Aorta (tissue), 5 donors: ENCODE data around the gene BCL2L11. TPM values are rescaled to one million over a fixed set of nuclear protein-coding genes. Genes with fewer than 3 reads are reported as not detected.

Experiments used
- ATAC-seq: fragments of 200-7000 bp; cut with Tn5 transposase; one replicate; pipeline ENCODE4 v1.9.1; 2022; ENCODE audit warnings: moderate library complexity; ENCODE audit not compliant: low FRiP score
- DNase-seq, 2 donors: peaks; one replicate each; pipeline ENCODE4 v3.0.0-alpha.2; 2020
- H3K27ac ChIP-seq, 2 donors: one replicate each; pipeline ENCODE4 v1.5.1; 2013; ENCODE audit warnings: low read length in 2 of 2, mild to moderate bottlenecking in 2 of 2, moderate library complexity in 2 of 2, control low read depth in 1 of 2, inconsistent platforms in 1 of 2, low read depth in 1 of 2
- H3K27me3 ChIP-seq, 2 donors: one replicate each; pipeline ENCODE4 v1.6.1; 2013; ENCODE audit warnings: control low read depth in 1 of 2, low read length in 1 of 2, mild to moderate bottlenecking in 1 of 2, moderate library complexity in 1 of 2; ENCODE audit not compliant: insufficient read depth in 2 of 2, control insufficient read depth in 1 of 2
- H3K36me3 ChIP-seq, 2 donors: one replicate each; pipeline ENCODE4 v1.6.1; 2013; ENCODE audit warnings: control low read depth in 1 of 2, low read length in 1 of 2, mild to moderate bottlenecking in 1 of 2; ENCODE audit not compliant: insufficient read depth in 2 of 2, control insufficient read depth in 1 of 2
- H3K4me1 ChIP-seq, 2 donors: one replicate each; pipeline ENCODE4 v1.6.1; 2013; ENCODE audit warnings: low read length in 2 of 2, control low read depth in 1 of 2, mild to moderate bottlenecking in 1 of 2, moderate library complexity in 1 of 2; ENCODE audit not compliant: insufficient read depth in 2 of 2, control insufficient read depth in 1 of 2
- H3K4me3 ChIP-seq, 2 donors: one replicate each; pipeline ENCODE4 v1.5.1; 2013; ENCODE audit warnings: low read length in 2 of 2, control low read depth in 1 of 2, mild to moderate bottlenecking in 1 of 2
- H3K9me3 ChIP-seq: one replicate; pipeline ENCODE4 v1.6.1; 2013; ENCODE audit warnings: mild to moderate bottlenecking, low read length; ENCODE audit not compliant: control insufficient read depth
- WGBS, 2 donors: extraction: QIAGEN DNeasy Blood & Tissue Kit; methylation state at CpG; one replicate each; pipeline ENCODE4 v1.1.7; 2013; 5-methylcytosine and 5-hydroxymethylcytosine counted together
- intact Hi-C, 2 donors: fragments of 100-400 bp; cut with DNase I; formaldehyde crosslinking; loops; one replicate each; pipeline versions ENCODE4 v1.14.2 to v1.15.0; 2022
- polyA plus RNA-seq, 2 donors: library from polyadenylated mRNA; stranded (reverse); fragments of 200-250 nt; gene quantifications; one replicate each; pipeline ENCODE4 v1.2.3, GENCODE V29; 2013
- total RNA-seq, 2 donors: library from RNA; stranded (reverse); fragmentation: NEBNext Ultra II Directional; extraction: Animal tissue kit (Norgen Biotek cat#: 25700); gene quantifications; one replicate each; pipeline ENCODE4 v1.2.1, GENCODE V29; 2021
- donor health status: healthy with polysubstance abuse.
- donor health status: Bipolar disorder and iron deficiency.
- donor health status: DM: no; HTN: no; CAD: no.
- donor health status: DM: no; HTN: no; CAD: no.
- donor health status: DM: yes; HTN: yes; CAD: no.

The BCL2L11 gene
- total and polyA plus RNA-seq, 4 donors = 2.8 to 14.2 (median 5.4) TPM

DNA sequence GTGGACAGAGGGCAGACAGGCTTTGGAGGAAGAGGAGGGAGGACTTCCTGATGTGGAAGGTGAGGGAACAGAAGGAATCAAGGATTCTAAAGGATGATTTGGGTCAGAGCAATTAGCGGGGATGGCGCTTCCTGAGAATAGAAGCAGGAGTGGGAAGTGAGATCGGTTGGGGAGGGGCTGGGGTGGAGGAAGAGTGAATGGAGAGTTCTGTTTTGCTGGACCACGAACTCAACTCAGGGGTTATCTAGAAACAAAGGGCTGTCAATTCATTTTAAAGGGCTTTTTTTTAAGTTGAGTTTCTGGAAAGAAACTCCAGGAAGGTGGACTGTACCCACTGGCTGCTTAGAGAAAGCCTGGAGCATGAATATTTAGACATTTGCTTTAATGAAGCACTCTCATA, 54.9 kb downstream of the BCL2L11 start:
- H3K4me3 ChIP-seq = no peak overlapping the region
- WGBS, 2 donors = 91 to 94% methylated on average over 4 of the region's 4 CpGs
- H3K27ac ChIP-seq = no peak overlapping the region
- intact Hi-C loops = no loop called here
- H3K4me1 ChIP-seq = no peaks in the 10 kb centered on the region
- no peaks in the 10 kb centered on the region for H3K27me3 ChIP-seq
- ATAC-seq (no peak), DNase-seq (no peak)
- no peaks in the 10 kb centered on the region for H3K9me3 ChIP-seq
- H3K36me3 ChIP-seq = no peaks in the 10 kb centered on the region

- Histone ChIP-seq H3K36me3 (no peaks in the 10 kb centered on the region), H3K4me1 (no peaks in the 10 kb centered on the region), H3K27ac (no peak overlapping the region), H3K9me3 (no peaks in the 10 kb centered on the region), H3K27me3 (no peaks in the 10 kb centered on the region), H3K4me3 (no peak overlapping the region)
- ATAC-seq (no peak), DNase-seq (no peak)
- WGBS, 2 donors = 80 to 83% methylated on average over 7 of the region's 7 CpGs
- intact Hi-C loops = no loop called here
These were observed 55.7 kb downstream of the BCL2L11 start for GRCh38 chr2:111176388-111176787.

DNA sequence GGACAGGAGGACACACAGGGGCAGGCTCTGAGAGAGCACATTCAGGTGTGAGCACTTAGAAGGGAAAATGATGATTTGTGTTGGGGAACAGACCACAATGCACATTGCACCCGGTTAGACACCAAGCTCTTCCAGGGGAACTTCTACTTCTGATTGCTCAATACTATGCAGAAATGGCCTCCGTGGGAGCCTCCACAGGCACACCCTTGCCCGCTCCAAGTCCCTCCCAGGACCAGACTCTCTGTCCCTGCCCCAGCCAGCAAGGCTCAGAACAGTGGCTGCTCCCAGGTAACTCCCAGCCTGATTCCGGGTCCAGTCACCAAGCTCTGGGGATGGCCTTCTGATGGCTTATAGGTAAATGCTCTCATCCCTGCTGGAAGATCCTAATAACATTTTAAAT, 56.2 kb downstream of the BCL2L11 start:
- H3K27ac ChIP-seq = no peak overlapping the region
- H3K9me3 ChIP-seq = no peaks in the 10 kb centered on the region
- H3K4me1 ChIP-seq = no peaks in the 10 kb centered on the region
- H3K36me3 ChIP-seq = no peaks in the 10 kb centered on the region
- ATAC-seq = peak; percentile 4
- 96 to 98% methylated on average over 4 of the region's 4 CpGs for WGBS, 2 donors
- no peak for DNase-seq
- no peaks in the 10 kb centered on the region for H3K27me3 ChIP-seq
- intact Hi-C loops = no loop called here
- H3K4me3 ChIP-seq = no peak overlapping the region

DNA sequence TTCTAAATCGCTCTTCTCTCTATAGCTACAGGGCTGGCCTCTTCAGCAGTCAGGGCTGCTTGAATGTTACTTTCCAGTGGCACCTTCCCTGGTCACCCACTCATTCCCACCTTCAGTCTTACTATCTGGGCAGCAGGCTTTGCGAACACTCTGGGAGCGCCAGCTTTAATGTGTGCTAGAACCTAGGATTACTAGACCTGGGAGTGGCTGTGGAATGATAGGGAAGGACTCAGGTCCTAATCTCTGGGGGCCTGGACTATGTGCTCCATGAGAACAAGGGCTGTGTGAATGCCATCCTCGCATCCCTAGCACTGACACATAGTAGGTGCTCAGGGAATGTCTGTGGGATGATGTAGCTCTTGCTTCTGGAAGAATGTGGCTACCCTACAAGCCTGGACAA, 57.6 kb downstream of the BCL2L11 start:
- no peaks in the 10 kb centered on the region for H3K9me3 ChIP-seq
- no peaks in the 10 kb centered on the region for H3K4me1 ChIP-seq
- H3K4me3 ChIP-seq = no peak overlapping the region
- H3K36me3 ChIP-seq = no peaks in the 10 kb centered on the region
- intact Hi-C loops = no loop called here
- no peaks in the 10 kb centered on the region for H3K27me3 ChIP-seq
- no peak for DNase-seq
- ATAC-seq = no peak
- 97 to 98% methylated on average over 4 of the region's 4 CpGs for WGBS, 2 donors
- H3K27ac ChIP-seq = no peak overlapping the region

DNA sequence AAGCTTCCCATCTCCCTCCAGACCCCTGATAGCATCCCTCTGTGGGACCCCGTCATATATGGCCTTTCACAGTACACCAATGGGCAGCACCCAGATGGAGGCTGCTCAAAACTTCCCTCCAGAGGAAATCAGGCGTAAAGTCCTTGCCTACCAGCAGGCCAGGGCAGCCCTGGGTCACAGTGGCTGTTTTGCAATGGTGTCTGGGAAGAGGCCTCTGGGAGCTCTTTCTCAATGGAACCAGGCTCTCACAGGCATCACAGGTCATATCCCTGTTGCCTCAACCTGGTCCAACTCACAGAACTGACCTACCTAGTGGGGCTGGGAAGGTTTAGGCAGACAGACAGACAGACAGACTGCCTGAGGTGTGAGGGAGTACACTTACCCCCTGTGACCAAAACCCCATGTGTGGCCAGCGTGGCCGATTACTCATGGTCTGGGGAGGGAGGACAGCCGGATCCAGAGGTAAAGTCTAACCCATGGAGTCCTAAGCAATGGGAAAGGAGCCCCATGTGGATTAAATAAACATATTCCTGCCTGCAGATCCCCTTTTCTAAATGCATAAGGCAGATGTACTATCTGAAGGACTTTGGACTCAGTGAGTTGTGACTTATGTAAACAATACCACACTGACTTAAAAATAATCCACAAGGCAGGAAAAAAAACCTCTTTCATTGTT, 58.2 kb downstream of the BCL2L11 start:
- H3K4me3 ChIP-seq = no peak overlapping the region
- no peaks in the 10 kb centered on the region for H3K4me1 ChIP-seq
- H3K9me3 ChIP-seq = no peaks in the 10 kb centered on the region
- H3K36me3 ChIP-seq = no peaks in the 10 kb centered on the region
- no peak overlapping the region for H3K27ac ChIP-seq
- DNase-seq (no peak), ATAC-seq (no peak)
- intact Hi-C loops = no loop called here
- no peaks in the 10 kb centered on the region for H3K27me3 ChIP-seq
- WGBS, 2 donors = 88 to 90% methylated on average over 5 of the region's 5 CpGs

DNA sequence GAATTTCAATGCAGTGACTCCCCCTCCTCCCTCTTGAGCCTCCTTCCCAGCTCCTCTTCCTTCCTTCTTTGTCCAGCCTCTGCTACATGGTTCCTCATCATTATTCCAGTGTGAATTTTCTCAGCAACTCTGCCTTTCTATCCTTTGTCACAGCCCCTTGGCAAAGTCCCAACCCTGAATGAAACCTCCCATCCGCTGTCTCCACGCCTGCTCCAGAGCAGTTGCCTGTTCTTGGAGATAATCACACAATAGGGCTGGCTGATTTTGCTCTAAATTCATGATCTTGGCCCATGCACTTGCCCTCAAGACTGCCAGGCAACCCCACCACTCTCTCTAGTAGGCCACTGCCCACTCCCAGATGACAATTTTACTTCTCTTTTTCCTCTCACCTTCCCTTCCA, 61.4 kb downstream of the BCL2L11 start:
- H3K4me3 ChIP-seq = no peak overlapping the region
- H3K36me3 ChIP-seq = no peaks in the 10 kb centered on the region
- no peaks in the 10 kb centered on the region for H3K27me3 ChIP-seq
- ATAC-seq = no peak
- no peaks in the 10 kb centered on the region for H3K9me3 ChIP-seq
- no peak overlapping the region for H3K27ac ChIP-seq
- intact Hi-C loops = no loop called here
- WGBS, 2 donors = 90 to 95% methylated on average over 2 of the region's 2 CpGs
- no peak for DNase-seq
- H3K4me1 ChIP-seq = no peaks in the 10 kb centered on the region

DNA sequence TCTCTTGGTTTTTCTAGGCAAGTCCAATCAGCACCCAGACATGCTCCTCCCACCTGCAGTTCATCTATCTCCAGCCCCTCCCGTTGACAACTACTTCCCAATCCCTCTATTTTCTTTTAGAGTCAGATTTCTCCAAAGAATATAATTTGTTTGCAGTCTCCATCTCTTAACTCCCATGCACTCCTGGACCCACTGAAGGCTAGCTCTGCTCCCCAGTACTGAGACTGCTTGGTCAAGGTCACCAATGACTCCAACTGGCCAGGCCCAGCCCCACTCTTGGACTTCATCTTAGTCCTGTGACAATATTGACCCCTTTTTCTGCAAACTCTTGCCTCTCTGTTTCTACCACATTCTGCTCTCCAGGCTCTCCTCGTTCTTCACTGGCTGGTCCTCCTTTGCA, 62.0 kb downstream of the BCL2L11 start:
- Histone ChIP-seq H3K27me3 (no peaks in the 10 kb centered on the region), H3K9me3 (no peaks in the 10 kb centered on the region), H3K27ac (no peak overlapping the region), H3K36me3 (no peaks in the 10 kb centered on the region), H3K4me3 (no peak overlapping the region), H3K4me1 (no peaks in the 10 kb centered on the region)
- 93 to 94% methylated on average over 2 of the region's 2 CpGs for WGBS, 2 donors
- intact Hi-C loops = no loop called here
- DNase-seq = no peak
- ATAC-seq = no peak

DNA sequence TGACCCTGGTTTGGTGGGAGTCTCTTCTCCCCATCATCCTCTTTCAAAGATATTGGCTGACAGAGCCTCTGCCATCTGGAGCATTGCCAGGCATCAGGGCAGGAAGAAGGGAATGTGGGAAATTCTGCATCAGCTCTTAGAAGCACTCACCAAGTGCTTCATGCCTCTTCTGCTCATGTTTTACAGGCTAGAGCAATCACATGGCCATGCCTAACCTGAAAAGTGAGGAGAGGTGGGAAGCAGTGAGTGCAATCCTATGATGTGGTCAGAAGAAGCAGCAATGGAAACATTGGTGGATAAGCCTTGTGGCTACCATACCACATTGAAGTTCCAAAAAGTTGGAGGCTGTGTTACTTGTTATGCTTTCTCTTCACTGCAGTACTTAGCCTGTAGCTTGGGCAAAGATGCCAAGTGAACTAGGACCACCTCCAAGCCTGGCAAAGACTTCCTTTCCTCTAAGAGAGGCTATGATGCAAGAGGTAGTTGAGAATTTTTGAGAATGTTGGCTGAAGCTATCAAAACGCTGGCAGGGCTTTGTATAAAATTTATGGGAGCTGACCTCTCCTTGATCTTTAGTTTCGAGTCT, 64.1 kb downstream of the BCL2L11 start:
- no peak overlapping the region for H3K27ac ChIP-seq
- WGBS, 2 donors = 3% methylated on average over 2 of the region's 2 CpGs
- intact Hi-C loops = no loop called here

DNA sequence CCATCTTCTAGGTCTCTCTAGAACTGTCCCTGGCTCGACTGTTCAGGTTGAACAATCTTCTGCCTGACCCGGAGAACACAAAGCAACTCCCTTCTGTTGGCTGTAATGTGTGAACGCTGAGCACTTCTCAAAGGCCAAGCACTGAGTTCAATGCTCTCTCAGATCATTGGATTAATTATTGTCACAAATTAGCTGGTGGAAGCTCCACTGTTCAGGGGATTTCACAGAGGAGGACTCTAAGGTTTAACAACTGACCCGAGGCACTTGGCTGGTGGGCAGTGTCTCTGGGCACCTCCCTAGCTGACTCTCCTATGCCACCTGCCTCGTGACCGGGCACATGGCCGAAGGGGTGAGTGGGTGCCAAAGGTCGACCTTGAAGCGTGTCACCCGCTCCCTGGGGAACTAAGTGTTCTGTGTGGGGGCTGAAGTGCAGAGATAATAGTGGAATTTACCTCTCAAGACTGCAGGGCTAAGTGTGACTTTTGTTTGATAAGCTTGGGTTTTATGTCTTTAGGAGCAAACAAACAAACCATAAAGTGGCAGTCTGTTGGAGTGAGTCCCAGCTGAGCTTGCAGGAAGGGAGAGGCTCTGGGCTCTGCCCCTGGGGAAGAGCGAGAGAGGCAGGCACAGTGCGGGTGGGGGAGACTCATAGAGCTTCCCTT, 64.8 kb downstream of the BCL2L11 start:
- Histone ChIP-seq H3K4me1 (no peaks in the 10 kb centered on the region), H3K27me3 (no peaks in the 10 kb centered on the region), H3K36me3 (no peaks in the 10 kb centered on the region), H3K9me3 (no peaks in the 10 kb centered on the region), H3K27ac (no peak overlapping the region), H3K4me3 (no peak overlapping the region)
- intact Hi-C loops = no loop called here
- WGBS, 2 donors = 33 to 40% methylated on average over 12 of the region's 12 CpGs
- ATAC-seq (peak; percentile 44), DNase-seq (no peak)

More for the DNA sequence above, 64.1 kb downstream of the BCL2L11 start:
- Histone ChIP-seq H3K4me1 (no peaks in the 10 kb centered on the region), H3K36me3 (no peaks in the 10 kb centered on the region), H3K4me3 (no peak overlapping the region), H3K27me3 (no peaks in the 10 kb centered on the region), H3K9me3 (no peaks in the 10 kb centered on the region)
- ATAC-seq (peak; percentile 58), DNase-seq (no peak)
